Thyroid gland (tissue), 4 donors: ENCODE data around the gene CXCL14.

Experiments
- POLR2A ChIP-seq, 2 donors: fragments of 450-650 bp; IDR thresholded peaks; one replicate each; pipeline ENCODE4 v1.6.1; 2017; ENCODE audit warnings: antibody characterized with exemption in 2 of 2, mild to moderate bottlenecking in 2 of 2, moderate library complexity in 1 of 2
- TF ChIP-seq, protein P1 (sequence below), 6 experiments: fragments of 200-600 bp in 3 of 6; fragments of 450-650 bp in 3 of 6; sonication (generic) in 3 of 6; IDR thresholded peaks; one replicate each; pipeline ENCODE4 v1.5.1; 2016 to 2019; ENCODE audit warnings: antibody characterized with exemption in 6 of 6, mild to moderate bottlenecking in 2 of 6, inconsistent platforms in 1 of 6, moderate library complexity in 1 of 6

DNA sequence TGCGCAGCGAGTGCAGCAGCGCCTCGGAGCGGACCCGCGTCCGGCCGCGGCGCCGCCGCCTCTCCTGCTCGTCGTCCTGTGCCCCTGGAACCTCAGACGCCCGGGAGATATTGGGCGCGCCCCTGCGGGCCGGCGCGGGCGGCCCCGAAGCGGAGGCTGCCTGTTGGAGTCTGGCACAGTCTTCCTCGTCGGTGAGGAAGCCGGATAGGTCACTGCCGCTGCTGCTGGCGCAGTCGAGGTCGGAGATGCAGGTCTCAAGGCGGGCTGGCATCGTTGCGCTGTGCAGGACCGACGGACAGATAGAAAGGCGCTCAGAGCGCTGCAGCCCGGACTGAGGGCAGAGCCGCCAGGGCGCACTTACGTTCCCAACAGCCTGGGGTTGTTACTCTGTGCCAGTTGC lies 43.4 kb downstream of the CXCL14 start:
- TF ChIP-seq, protein P1, sequence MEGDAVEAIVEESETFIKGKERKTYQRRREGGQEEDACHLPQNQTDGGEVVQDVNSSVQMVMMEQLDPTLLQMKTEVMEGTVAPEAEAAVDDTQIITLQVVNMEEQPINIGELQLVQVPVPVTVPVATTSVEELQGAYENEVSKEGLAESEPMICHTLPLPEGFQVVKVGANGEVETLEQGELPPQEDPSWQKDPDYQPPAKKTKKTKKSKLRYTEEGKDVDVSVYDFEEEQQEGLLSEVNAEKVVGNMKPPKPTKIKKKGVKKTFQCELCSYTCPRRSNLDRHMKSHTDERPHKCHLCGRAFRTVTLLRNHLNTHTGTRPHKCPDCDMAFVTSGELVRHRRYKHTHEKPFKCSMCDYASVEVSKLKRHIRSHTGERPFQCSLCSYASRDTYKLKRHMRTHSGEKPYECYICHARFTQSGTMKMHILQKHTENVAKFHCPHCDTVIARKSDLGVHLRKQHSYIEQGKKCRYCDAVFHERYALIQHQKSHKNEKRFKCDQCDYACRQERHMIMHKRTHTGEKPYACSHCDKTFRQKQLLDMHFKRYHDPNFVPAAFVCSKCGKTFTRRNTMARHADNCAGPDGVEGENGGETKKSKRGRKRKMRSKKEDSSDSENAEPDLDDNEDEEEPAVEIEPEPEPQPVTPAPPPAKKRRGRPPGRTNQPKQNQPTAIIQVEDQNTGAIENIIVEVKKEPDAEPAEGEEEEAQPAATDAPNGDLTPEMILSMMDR (IDR thresholded peaks at IDR 0.05) = no peak
- no peak for TF ChIP-seq POLR2A (IDR thresholded peaks at IDR 0.05)
